HEK293 (cell line): ENCODE measurements around the gene TPSAB1.

Source experiments
- ZNF23 ChIP-seq: fragments of 450-650 bp; formaldehyde crosslinking; IDR thresholded peaks from 2 replicates; pipeline ENCODE4 v1.5.1; 2016; ENCODE audit warnings: missing biosample characterization, missing genetic modification characterization, borderline replicate concordance
- ZNF530 ChIP-seq: fragments of 450-650 bp; formaldehyde crosslinking; IDR thresholded peaks from 2 replicates; pipeline ENCODE4 v1.5.1; 2016; ENCODE audit warnings: low read depth, missing biosample characterization, missing genetic modification characterization
- ZNF670 ChIP-seq: fragments of 450-650 bp; formaldehyde crosslinking; IDR thresholded peaks from 2 replicates; pipeline ENCODE4 v1.5.1; 2016; ENCODE audit warnings: missing biosample characterization, missing genetic modification characterization, low read depth
- ZNF785 ChIP-seq: fragments of 450-650 bp; formaldehyde crosslinking; IDR thresholded peaks from 2 replicates; pipeline ENCODE4 v1.5.1; 2016; ENCODE audit warnings: missing biosample characterization, missing genetic modification characterization
- TF ChIP-seq, protein P1 (sequence below): fragments of 450-650 bp; formaldehyde crosslinking; optimal IDR thresholded peaks from 2 replicates; pipeline ENCODE3; 2016; ENCODE audit warnings: missing biosample characterization, mild to moderate bottlenecking, missing genetic modification characterization
- TF ChIP-seq, protein P2 (sequence below): fragments of 450-650 bp; formaldehyde crosslinking; IDR thresholded peaks from 2 replicates; pipeline ENCODE4 v1.5.1; 2016; ENCODE audit warnings: missing biosample characterization, missing genetic modification characterization
- TF ChIP-seq, protein P3 (sequence below): fragments of 450-650 bp; formaldehyde crosslinking; IDR thresholded peaks from 2 replicates; pipeline ENCODE4 v1.5.1; 2016; ENCODE audit warnings: missing biosample characterization, missing genetic modification characterization

DNA sequence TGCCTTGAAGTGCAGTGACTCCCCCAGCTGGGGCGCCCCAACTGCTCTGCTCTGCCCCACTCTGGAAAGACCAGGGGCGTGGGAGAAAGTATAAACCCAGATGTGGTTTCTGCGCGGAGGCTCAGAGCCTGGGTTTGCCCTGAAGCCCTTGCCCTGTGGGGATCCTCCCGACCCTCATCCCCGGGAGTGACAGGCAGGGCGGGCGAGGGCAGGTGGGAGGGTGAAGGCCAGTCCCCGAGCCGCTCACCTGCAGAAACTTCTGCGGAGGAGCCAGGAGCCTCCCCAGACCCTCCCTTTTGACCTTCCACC, 19.2 kb downstream of the TPSAB1 start:
- TF ChIP-seq, protein P1, sequence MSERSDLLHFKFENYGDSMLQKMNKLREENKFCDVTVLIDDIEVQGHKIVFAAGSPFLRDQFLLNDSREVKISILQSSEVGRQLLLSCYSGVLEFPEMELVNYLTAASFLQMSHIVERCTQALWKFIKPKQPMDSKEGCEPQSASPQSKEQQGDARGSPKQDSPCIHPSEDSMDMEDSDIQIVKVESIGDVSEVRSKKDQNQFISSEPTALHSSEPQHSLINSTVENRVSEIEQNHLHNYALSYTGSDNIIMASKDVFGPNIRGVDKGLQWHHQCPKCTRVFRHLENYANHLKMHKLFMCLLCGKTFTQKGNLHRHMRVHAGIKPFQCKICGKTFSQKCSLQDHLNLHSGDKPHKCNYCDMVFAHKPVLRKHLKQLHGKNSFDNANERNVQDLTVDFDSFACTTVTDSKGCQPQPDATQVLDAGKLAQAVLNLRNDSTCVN (tag by site-specific recombination), result no peak
- TF ChIP-seq, protein P2, sequence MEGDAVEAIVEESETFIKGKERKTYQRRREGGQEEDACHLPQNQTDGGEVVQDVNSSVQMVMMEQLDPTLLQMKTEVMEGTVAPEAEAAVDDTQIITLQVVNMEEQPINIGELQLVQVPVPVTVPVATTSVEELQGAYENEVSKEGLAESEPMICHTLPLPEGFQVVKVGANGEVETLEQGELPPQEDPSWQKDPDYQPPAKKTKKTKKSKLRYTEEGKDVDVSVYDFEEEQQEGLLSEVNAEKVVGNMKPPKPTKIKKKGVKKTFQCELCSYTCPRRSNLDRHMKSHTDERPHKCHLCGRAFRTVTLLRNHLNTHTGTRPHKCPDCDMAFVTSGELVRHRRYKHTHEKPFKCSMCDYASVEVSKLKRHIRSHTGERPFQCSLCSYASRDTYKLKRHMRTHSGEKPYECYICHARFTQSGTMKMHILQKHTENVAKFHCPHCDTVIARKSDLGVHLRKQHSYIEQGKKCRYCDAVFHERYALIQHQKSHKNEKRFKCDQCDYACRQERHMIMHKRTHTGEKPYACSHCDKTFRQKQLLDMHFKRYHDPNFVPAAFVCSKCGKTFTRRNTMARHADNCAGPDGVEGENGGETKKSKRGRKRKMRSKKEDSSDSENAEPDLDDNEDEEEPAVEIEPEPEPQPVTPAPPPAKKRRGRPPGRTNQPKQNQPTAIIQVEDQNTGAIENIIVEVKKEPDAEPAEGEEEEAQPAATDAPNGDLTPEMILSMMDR, result no peak
- TF ChIP-seq ZNF785 (tag by site-specific recombination) (no peak), ZNF530 (no peak), ZNF670 (tag by site-specific recombination) (no peak), ZNF23 (tag by site-specific recombination) (no peak)
- TF ChIP-seq, protein P3, sequence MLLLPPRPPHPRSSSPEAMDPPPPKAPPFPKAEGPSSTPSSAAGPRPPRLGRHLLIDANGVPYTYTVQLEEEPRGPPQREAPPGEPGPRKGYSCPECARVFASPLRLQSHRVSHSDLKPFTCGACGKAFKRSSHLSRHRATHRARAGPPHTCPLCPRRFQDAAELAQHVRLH, result no peak
